Panc1 (cell line): ENCODE data around the gene PICALM. TPM values are rescaled to one million over a fixed set of nuclear protein-coding genes. Genes with fewer than 3 reads are reported as not detected.

ENCODE experiments used
- ATAC-seq: fragments of 200-7000 bp; cut with Tn5 transposase; 2 replicates; pipeline ENCODE4 v1.9.1; 2020; ENCODE audit warnings: mild to moderate bottlenecking, moderate library complexity
- BruUV-seq: library from RNA; stranded (reverse); fragments of 400-500 nt; replicated peaks from 2 replicates; lab custom pipeline; 2021; lab: Mats Ljungman, UMichigan
- CTCF ChIA-PET: fragments of 300-600 bp; sonication (Branson Sonifier 250); formaldehyde crosslinking; loops from one replicate; lab custom pipeline; 2022; ENCODE audit warnings: antibody characterized with exemption; lab: Charles Lee
- POLR2A ChIA-PET: fragments of 300-600 bp; sonication (Branson Sonifier 250); formaldehyde crosslinking; loops from one replicate; lab custom pipeline; 2022; ENCODE audit warnings: antibody characterized with exemption; lab: Charles Lee
- DNase-seq: peaks from one replicate; pipeline ENCODE4 v3.0.0-alpha.2; 2010; ENCODE audit warnings: low read depth, low spot score
- H3K27ac ChIP-seq: 2 replicates; pipeline ENCODE4 v1.5.1; 2011; ENCODE audit warnings: mild to moderate bottlenecking, low read length, inconsistent platforms
- H3K27me3 ChIP-seq: fragments of 200-500 bp; sonication (Bioruptor generic); 2 replicates; pipeline ENCODE4 v1.6.0; 2014; ENCODE audit warnings: low read length, inconsistent platforms; ENCODE audit not compliant: control insufficient read depth, insufficient read depth
- H3K36me3 ChIP-seq: fragments of 200-500 bp; sonication (Bioruptor generic); 2 replicates; pipeline ENCODE4 v1.5.1; 2014; ENCODE audit warnings: inconsistent platforms, mild to moderate bottlenecking, low read length, moderate library complexity; ENCODE audit not compliant: control insufficient read depth, insufficient read depth
- H3K4me1 ChIP-seq: 2 replicates; pipeline ENCODE4 v1.5.1; 2011; ENCODE audit warnings: inconsistent platforms, mild to moderate bottlenecking, low read length, moderate library complexity; ENCODE audit not compliant: control insufficient read depth, insufficient read depth
- H3K4me3 ChIP-seq, 2 experiments: 2 replicates each; pipeline ENCODE4 v1.5.1; 2011 to 2012; ENCODE audit warnings: low read depth in 2 of 2, low read length in 2 of 2, mild to moderate bottlenecking in 2 of 2, inconsistent platforms in 1 of 2, moderate library complexity in 1 of 2
- H3K9me3 ChIP-seq: fragments of 200-500 bp; sonication (Bioruptor generic); 2 replicates; pipeline ENCODE4 v1.5.1; 2014; ENCODE audit warnings: low read depth, mild to moderate bottlenecking, inconsistent platforms, low read length, moderate library complexity; ENCODE audit not compliant: control insufficient read depth, insufficient read depth
- CTCF ChIP-seq: fragments of 450-650 bp; IDR thresholded peaks from 2 replicates; pipeline ENCODE4 v1.5.1; 2017; ENCODE audit warnings: mild to moderate bottlenecking
- POLR2AphosphoS5 ChIP-seq: IDR thresholded peaks from 2 replicates; pipeline ENCODE4 v1.6.1; 2012; ENCODE audit warnings: mild to moderate bottlenecking, low read depth, low read length, moderate library complexity
- REST ChIP-seq, 2 experiments: IDR thresholded peaks; 2 replicates each; pipeline ENCODE4 v1.6.1; 2011 to 2012; ENCODE audit warnings: low read depth in 2 of 2, control low read depth in 1 of 2, low read length in 1 of 2, mild to moderate bottlenecking in 1 of 2, moderate library complexity in 1 of 2; ENCODE audit not compliant: insufficient read depth in 1 of 2
- SIN3A ChIP-seq: IDR thresholded peaks from 2 replicates; pipeline ENCODE4 v1.6.1; 2012; ENCODE audit warnings: low read depth, mild to moderate bottlenecking, low read length, moderate library complexity, borderline replicate concordance; ENCODE audit not compliant: insufficient read depth
- TCF7L2 ChIP-seq: IDR thresholded peaks from 2 replicates; pipeline ENCODE4 v1.6.1; 2011; ENCODE audit warnings: mild to moderate bottlenecking, low read depth, low read length, inconsistent platforms
- in situ Hi-C: cut with HindIII; loops from 2 replicates; pipeline ENCODE4 v1.10.0; 2016; ENCODE audit warnings: low sequenced_read_pairs, low pct_unique_long_range_greater_than_20kb
- intact Hi-C: fragments of 100-400 bp; cut with micrococcal nuclease; formaldehyde crosslinking; loops from one replicate; pipeline ENCODE4 v1.10.0; 2022; ENCODE audit not compliant: unreplicated experiment
- total RNA-seq: library from RNA; stranded (reverse); gene quantifications from one replicate; pipeline ENCODE4 v1.2.1, GENCODE V29; 2021; ENCODE audit not compliant: unreplicated experiment

PICALM gene
- total RNA-seq, 1 experiment from 2014 or later: 153 TPM

GRCh38 chr11:85950317-85951048 lies 118.4 kb downstream of the PICALM start:
- CTCF ChIA-PET: no interaction called here

GRCh38 chr11:85949798-85950197 lies 119.1 kb downstream of the PICALM start:
- Histone ChIP-seq H3K4me3 (no peak overlapping the region), H3K4me1 (no peaks in the 10 kb centered on the region), H3K36me3 (no peaks in the 10 kb centered on the region), H3K27ac (no peak overlapping the region), H3K9me3 (no peaks in the 10 kb centered on the region), H3K27me3 (no peaks in the 10 kb centered on the region)
- BruUV-seq: no TSS peak
- intact Hi-C loops (loop anchor here (10.0 kb wide), 1 partner anchor 345 kb away; no protein-coding TSS in a partner anchor), in situ Hi-C loops (no loop called here)
- DNase-seq: no peak
- ATAC-seq: no peak
- CTCF ChIA-PET: no interaction called here
- TF ChIP-seq SIN3A (no peak), CTCF (no peak)
- POLR2A ChIA-PET: no interaction called here

More at GRCh38 chr11:85950317-85951048, 118.4 kb downstream of the PICALM start:
- peak; percentile 60 for ATAC-seq
- no peak for DNase-seq
- intact Hi-C loops (no loop called here), in situ Hi-C loops (no loop called here)
- POLR2A ChIA-PET: no interaction called here
- Histone ChIP-seq H3K4me3 (no peak overlapping the region), H3K27me3 (no peaks in the 10 kb centered on the region), H3K4me1 (no peaks in the 10 kb centered on the region), H3K9me3 (no peaks in the 10 kb centered on the region), H3K27ac (no peak overlapping the region), H3K36me3 (no peaks in the 10 kb centered on the region)
- no TSS peak for BruUV-seq
- no peak for TF ChIP-seq SIN3A
- TF ChIP-seq POLR2AphosphoS5: no peak; the same call in 1 of the 2 replicates
- no peak for TF ChIP-seq REST (IDR thresholded peaks at IDR 0.05; ENCODE audit: insufficient read depth in 1 of 2, low read depth in 2 of 2, low read length in 1 of 2)
- no peak for TF ChIP-seq CTCF
- TF ChIP-seq TCF7L2: no peak
